Measurements from ENCODE around the gene TTYH3.

GRCh38 chr7:2670171-2670570 is 38.4 kb downstream of the TTYH3 start:
- TF ChIP-seq CTCF (IDR thresholded peaks at IDR 0.05; ENCODE audit: poor library complexity) (no peak), EZH2phosphoT487 (IDR thresholded peaks at IDR 0.05; ENCODE audit: low read depth, severe bottlenecking, unreplicated experiment) (no peak)

All from hepatocyte (in vitro differentiated cells).